ENCODE data around the gene TGFBRAP1.
A peak's percentile ranks its signal among the peaks of the same experiment; 100 is the strongest.

Gene TGFBRAP1

GRCh38 chr2:105376789-105377240, 47.3 kb upstream of the TGFBRAP1 start:
- Histone ChIP-seq H3K27me3 (replicated peaks) (no peaks in the 10 kb centered on the region), H3K4me3 (ENCODE audit: low read depth, low read length) (no peak overlapping the region), H3K27ac (peak overlapping the region; percentile 80), H3K36me3 (replicated peaks) (peaks cover 97% of the 10 kb centered on the region)
- TF ChIP-seq CTCF (IDR thresholded peaks at IDR 0.05; ENCODE audit: low read depth, low read length, missing control alignments), result no peak
- DNase-seq, result peak; percentile 85
- in situ Hi-C loops (cut with HindIII; ENCODE audit: low pct_ligation_motif_present, low sequenced_read_pairs), result no loop called here

GRCh38 chr2:105376010-105376409, 46.5 kb upstream of the TGFBRAP1 start:
- Histone ChIP-seq H3K36me3 (replicated peaks) (peaks cover 97% of the 10 kb centered on the region), H3K4me3 (ENCODE audit: low read depth, low read length) (no peak overlapping the region), H3K27me3 (replicated peaks) (no peaks in the 10 kb centered on the region), H3K27ac (peak overlapping the region; percentile 80)
- in situ Hi-C loops (cut with HindIII; ENCODE audit: low pct_ligation_motif_present, low sequenced_read_pairs), result no loop called here
- DNase-seq, result no peak
- TF ChIP-seq CTCF (IDR thresholded peaks at IDR 0.05; ENCODE audit: low read depth, low read length, missing control alignments), result no peak

- peaks cover 97% of the 10 kb centered on the region for H3K36me3 ChIP-seq (replicated peaks)
- peak; percentile 79 for DNase-seq
- no peak overlapping the region for H3K4me3 ChIP-seq (ENCODE audit: low read depth, low read length)
- H3K27me3 ChIP-seq (replicated peaks), result no peaks in the 10 kb centered on the region
- peak overlapping the region; percentile 80 for H3K27ac ChIP-seq
- in situ Hi-C loops (cut with HindIII; ENCODE audit: low pct_ligation_motif_present, low sequenced_read_pairs), result no loop called here
- TF ChIP-seq CTCF (IDR thresholded peaks at IDR 0.05; ENCODE audit: low read depth, low read length, missing control alignments), result no peak
Observed at GRCh38 chr2:105375001-105375561, 45.5 kb upstream of the TGFBRAP1 start.

- no peak for DNase-seq
- peak overlapping the region; percentile 80 for H3K27ac ChIP-seq
- H3K36me3 ChIP-seq (replicated peaks), result peaks cover 97% of the 10 kb centered on the region
- TF ChIP-seq CTCF (IDR thresholded peaks at IDR 0.05; ENCODE audit: low read depth, low read length, missing control alignments), result no peak
- in situ Hi-C loops (cut with HindIII; ENCODE audit: low pct_ligation_motif_present, low sequenced_read_pairs), result loop anchor here (25.0 kb wide), 1 partner anchor 138 kb away; no protein-coding TSS in a partner anchor
- H3K27me3 ChIP-seq (replicated peaks), result no peaks in the 10 kb centered on the region
- no peak overlapping the region for H3K4me3 ChIP-seq (ENCODE audit: low read depth, low read length)
Observed at GRCh38 chr2:105373895-105374401, 44.4 kb upstream of the TGFBRAP1 start.

GRCh38 chr2:105373344-105373781, 43.8 kb upstream of the TGFBRAP1 start:
- Histone ChIP-seq H3K36me3 (replicated peaks) (peaks cover 97% of the 10 kb centered on the region), H3K4me3 (ENCODE audit: low read depth, low read length) (no peak overlapping the region), H3K27ac (peak overlapping the region; percentile 80), H3K27me3 (replicated peaks) (no peaks in the 10 kb centered on the region)
- TF ChIP-seq CTCF (IDR thresholded peaks at IDR 0.05; ENCODE audit: low read depth, low read length, missing control alignments), result no peak
- in situ Hi-C loops (cut with HindIII; ENCODE audit: low pct_ligation_motif_present, low sequenced_read_pairs), result loop anchor here (25.0 kb wide), 1 partner anchor 139 kb away; no protein-coding TSS in a partner anchor
- no peak for DNase-seq

All from brain microvascular endothelial cell (primary cell).